AG04450 (cell line): Measurements from ENCODE around the gene TESK2. TPM values are rescaled to one million over a fixed set of nuclear protein-coding genes. Genes with fewer than 3 reads are reported as not detected.

Experiments used
- CTCF ChIA-PET: fragments of 300-600, 350-600 bp; formaldehyde crosslinking; extraction: SDS; loops from one replicate; lab custom pipeline; 2022; ENCODE audit warnings: antibody characterized with exemption, inconsistent platforms; lab: Charles Lee
- POLR2A ChIA-PET: fragments of 350-600 bp; formaldehyde crosslinking; extraction: SDS; loops from one replicate; lab custom pipeline; 2021; ENCODE audit warnings: antibody characterized with exemption, inconsistent platforms; lab: Yijun Ruan, JAX
- DNase-seq: peaks from one replicate; pipeline ENCODE4 v3.0.0-alpha.2; 2011; ENCODE audit warnings: low read depth, low spot score
- H3K27ac ChIP-seq: one replicate; pipeline ENCODE4 v1.5.1; 2012; ENCODE audit warnings: low read depth, low read length, control low read depth
- H3K27me3 ChIP-seq: one replicate; pipeline ENCODE4 v1.6.0; 2012; ENCODE audit warnings: low read length; ENCODE audit not compliant: control insufficient read depth, insufficient read depth
- H3K4me3 ChIP-seq: 2 replicates; pipeline ENCODE4 v1.5.1; 2011; ENCODE audit warnings: mild to moderate bottlenecking, low read depth, low read length, control low read depth
- H3K9me3 ChIP-seq: 2 replicates; pipeline ENCODE4 v1.5.1; 2012; ENCODE audit warnings: low read length; ENCODE audit not compliant: control insufficient read depth, insufficient read depth
- CTCF ChIP-seq: IDR thresholded peaks from 2 replicates; pipeline ENCODE4 v1.5.1; 2011; ENCODE audit warnings: low read depth, low read length, control low read depth, inconsistent platforms
- polyA plus RNA-seq: library from polyadenylated mRNA; depleted of rRNA; stranded (reverse); fragments of >200 nt; gene quantifications from 2 replicates; pipeline ENCODE4 v1.2.3, GENCODE V29; 2011

TESK2 gene
- polyA plus RNA-seq, 1 experiment = 2.6 TPM

GRCh38 chr1:45380730-45381129, 110.2 kb downstream of the TESK2 start:
- Histone ChIP-seq H3K27me3 (peaks cover 5% of the 10 kb centered on the region), H3K9me3 (no peaks in the 10 kb centered on the region), H3K27ac (no peak overlapping the region), H3K4me3 (no peak overlapping the region)
- TF ChIP-seq CTCF = no peak
- ChIA-PET POLR2A (no interaction called here), CTCF (interaction anchor here (0.6 kb wide), 1 partner anchor 417 kb away, joined by 7 read pairs; no protein-coding TSS in a partner anchor)
- DNase-seq = no peak

GRCh38 chr1:45380125-45380524, 110.8 kb downstream of the TESK2 start:
- H3K9me3 ChIP-seq = no peaks in the 10 kb centered on the region
- DNase-seq = no peak
- TF ChIP-seq CTCF = no peak
- no peak overlapping the region for H3K4me3 ChIP-seq
- H3K27me3 ChIP-seq = peaks cover 5% of the 10 kb centered on the region
- ChIA-PET POLR2A (no interaction called here), CTCF (no interaction called here)
- no peak overlapping the region for H3K27ac ChIP-seq

- H3K9me3 ChIP-seq = no peaks in the 10 kb centered on the region
- ChIA-PET POLR2A (interaction anchor here (0.6 kb wide), 1 partner anchor 463 kb away, joined by 5 read pairs; no protein-coding TSS in a partner anchor), CTCF (no interaction called here)
- peaks cover 5% of the 10 kb centered on the region for H3K27me3 ChIP-seq
- no peak overlapping the region for H3K4me3 ChIP-seq
- DNase-seq = no peak
- no peak overlapping the region for H3K27ac ChIP-seq
- no peak for TF ChIP-seq CTCF
Measured at GRCh38 chr1:45379524-45379923, 111.4 kb downstream of the TESK2 start.

GRCh38 chr1:45378184-45378583, 112.8 kb downstream of the TESK2 start:
- ChIA-PET CTCF (no interaction called here), POLR2A (no interaction called here)
- no peak for TF ChIP-seq CTCF

GRCh38 chr1:45375104-45376090, 115.6 kb downstream of the TESK2 start:
- peaks cover 2% of the 10 kb centered on the region for H3K27me3 ChIP-seq
- POLR2A ChIA-PET = interaction anchor here (0.7 to 1.3 kb wide), 2 partner anchors 35 to 116 kb away, joined by 4 read pairs; partner anchors contain the start of genes MUTYH, TESK2 and TOE1
- no peak for DNase-seq
- no peak overlapping the region for H3K4me3 ChIP-seq
- no peak overlapping the region for H3K27ac ChIP-seq
- H3K9me3 ChIP-seq = no peaks in the 10 kb centered on the region
- CTCF ChIA-PET = interaction anchor here (0.6 to 2.5 kb wide), 4 partner anchors 15 to 361 kb away, joined by 3 to 8 read pairs (median 6); no protein-coding TSS in a partner anchor
- TF ChIP-seq CTCF = 0 out of 2 replicates have a peak, but pooled peaks have one; percentile 7

More at GRCh38 chr1:45378184-45378583, 112.8 kb downstream of the TESK2 start:
- Histone ChIP-seq H3K27ac (no peak overlapping the region), H3K4me3 (no peak overlapping the region), H3K27me3 (peaks cover 5% of the 10 kb centered on the region), H3K9me3 (no peaks in the 10 kb centered on the region)
- DNase-seq = no peak
